AG10803 (cell line): Measurements from ENCODE around the gene NUPR1.

Experiments
- DNase-seq: peaks from one replicate; pipeline ENCODE4 v3.0.0; 2010; ENCODE audit warnings: low read depth
- H3K4me3 ChIP-seq: 2 replicates; pipeline ENCODE4 v1.5.1; 2011; ENCODE audit warnings: mild to moderate bottlenecking, low read length, control low read depth
- CTCF ChIP-seq: conservative IDR thresholded peaks from 2 replicates; pipeline ENCODE4 v1.5.1; 2011; ENCODE audit warnings: mild to moderate bottlenecking, low read length, control low read depth, inconsistent platforms

The NUPR1 gene

GRCh38 chr16:28544998-28545397, 6.2 kb upstream of the NUPR1 start:
- no peak for DNase-seq
- H3K4me3 ChIP-seq: no peak overlapping the region
- TF ChIP-seq CTCF: no peak

GRCh38 chr16:28543072-28543471, 4.3 kb upstream of the NUPR1 start:
- TF ChIP-seq CTCF: no peak
- H3K4me3 ChIP-seq: no peak overlapping the region
- no peak for DNase-seq

GRCh38 chr16:28542646-28543045, 3.9 kb upstream of the NUPR1 start:
- H3K4me3 ChIP-seq: no peak overlapping the region
- TF ChIP-seq CTCF: no peak
- no peak for DNase-seq

GRCh38 chr16:28540346-28540745, 1.6 kb upstream of the NUPR1 start:
- TF ChIP-seq CTCF: no peak
- DNase-seq: no peak
- H3K4me3 ChIP-seq: no peak overlapping the region

- DNase-seq: no peak
- H3K4me3 ChIP-seq: peak overlapping the region; percentile 88
- no peak for TF ChIP-seq CTCF
These were observed 626 bp downstream of the NUPR1 start for GRCh38 chr16:28537964-28538732.

GRCh38 chr16:28537076-28537475, 1.7 kb downstream of the NUPR1 start:
- no peak for DNase-seq
- no peak for TF ChIP-seq CTCF
- H3K4me3 ChIP-seq: peak overlapping the region; percentile 88

GRCh38 chr16:28534542-28535373, 4.0 kb downstream of the NUPR1 start:
- peak; percentile 89 for DNase-seq
- TF ChIP-seq CTCF: no peak
- no peak overlapping the region for H3K4me3 ChIP-seq
